H1 (cell line): ENCODE results near the gene ADD1. TPM values are rescaled to one million over a fixed set of nuclear protein-coding genes. Genes with fewer than 3 reads are reported as not detected.

Source experiments
- CTCF ChIA-PET: fragments of 300-600 bp; sonication (Branson Sonifier 250); formaldehyde crosslinking; loops from one replicate; lab custom pipeline; 2021; ENCODE audit not compliant: partially characterized antibody; lab: Charles Lee
- POLR2A ChIA-PET: fragments of 300-600 bp; sonication (Branson Sonifier 250); formaldehyde crosslinking; loops from one replicate; lab custom pipeline; 2021; ENCODE audit warnings: inconsistent platforms; ENCODE audit not compliant: partially characterized antibody; lab: Charles Lee
- DNase-seq, 2 experiments: peaks; one replicate each; pipeline versions ENCODE4 v3.0.0 to v3.0.0-alpha.2; 2010 to 2022; ENCODE audit warnings: low spot score in 2 of 2, low read depth in 1 of 2, mixed read lengths in 1 of 2
- FAIRE-seq: peaks from 2 replicates; lab custom pipeline; 2011; peaks lifted over from hg19 to GRCh38; lab: Jason Lieb, UNC
- H2AFZ ChIP-seq: 2 replicates; pipeline ENCODE4 v1.8.1; 2012; ENCODE audit warnings: low read length, inconsistent platforms
- H2AK5ac ChIP-seq: 2 replicates; pipeline ENCODE4 v1.6.1; 2013; ENCODE audit warnings: low read depth, low read length
- H2BK120ac ChIP-seq: replicated peaks from 2 replicates; pipeline ENCODE3; 2013; ENCODE audit warnings: low read depth, low read length, inconsistent platforms
- H2BK12ac ChIP-seq: 2 replicates; pipeline ENCODE4 v1.6.1; 2013; ENCODE audit warnings: low read depth, low read length
- H2BK15ac ChIP-seq: 2 replicates; pipeline ENCODE4 v1.6.1; 2013; ENCODE audit warnings: low read length
- H2BK20ac ChIP-seq: 2 replicates; pipeline ENCODE4 v1.6.1; 2013; ENCODE audit warnings: low read length
- H2BK5ac ChIP-seq: 2 replicates; pipeline ENCODE4 v1.6.1; 2013; ENCODE audit warnings: low read depth, low read length
- H3K14ac ChIP-seq: 2 replicates; pipeline ENCODE4 v1.6.1; 2013; ENCODE audit warnings: inconsistent platforms; ENCODE audit not compliant: insufficient read length
- H3K18ac ChIP-seq: 2 replicates; pipeline ENCODE4 v1.6.1; 2013; ENCODE audit warnings: low read length; ENCODE audit errors: extremely low read depth
- H3K23ac ChIP-seq: 2 replicates; pipeline ENCODE4 v1.6.1; 2013; ENCODE audit warnings: inconsistent platforms; ENCODE audit not compliant: insufficient read length
- H3K23me2 ChIP-seq: 2 replicates; pipeline ENCODE4 v1.6.1; 2013; ENCODE audit warnings: low read depth, low read length
- H3K27ac ChIP-seq: 2 replicates; pipeline ENCODE4 v1.6.1; 2011; ENCODE audit warnings: low read depth, low read length, inconsistent platforms
- H3K27me3 ChIP-seq, 4 experiments: replicated peaks in 1 of 4; 1 replicate in 1 of 4; 2 replicates in 3 of 4; pipeline versions ENCODE4 v1.6.1 to v1.8.1; 2011 to 2013; ENCODE audit warnings: low read length in 3 of 4, mild to moderate bottlenecking in 3 of 4, inconsistent platforms in 2 of 4, mixed read lengths in 2 of 4, moderate library complexity in 1 of 4; ENCODE audit not compliant: control insufficient read depth in 3 of 4, insufficient read depth in 3 of 4; ENCODE audit errors: extremely low read depth in 1 of 4
- H3K36me3 ChIP-seq, 4 experiments: 2 replicates each; pipeline versions ENCODE4 v1.6.1 to v1.8.1; 2011 to 2013; ENCODE audit warnings: mild to moderate bottlenecking in 4 of 4, low read length in 3 of 4, moderate library complexity in 2 of 4, control low read depth in 1 of 4, inconsistent platforms in 1 of 4; ENCODE audit not compliant: insufficient read depth in 4 of 4, control insufficient read depth in 2 of 4
- H3K4ac ChIP-seq: replicated peaks from 2 replicates; pipeline ENCODE3; 2013; ENCODE audit warnings: low read length, low read depth, mixed read lengths, inconsistent platforms; ENCODE audit not compliant: insufficient read length
- H3K4me1 ChIP-seq, 4 experiments: replicated peaks in 1 of 4; 1 replicate in 1 of 4; 2 replicates in 3 of 4; pipeline versions ENCODE4 v1.6.1 to v1.8.1; 2011 to 2013; ENCODE audit warnings: low read length in 3 of 4, inconsistent platforms in 2 of 4, mixed read lengths in 1 of 4; ENCODE audit not compliant: insufficient read depth in 4 of 4, control insufficient read depth in 3 of 4
- H3K4me2 ChIP-seq, 2 experiments: 2 replicates each; pipeline versions ENCODE4 v1.6.1 to v1.8.1; 2011 to 2013; ENCODE audit warnings: low read depth in 2 of 2, low read length in 2 of 2, control low read depth in 1 of 2, inconsistent platforms in 1 of 2, mild to moderate bottlenecking in 1 of 2; ENCODE audit not compliant: insufficient read depth in 1 of 2
- H3K4me3 ChIP-seq, 4 experiments: fragments of 200-600, 300-600 bp in 1 of 4; sonication (generic), shearing (Covaris generic), sonication (Bioruptor Twin) in 1 of 4; 2 replicates each; pipeline versions ENCODE4 v1.5.1 to v1.8.1; 2011 to 2016; ENCODE audit warnings: low read length in 4 of 4, low read depth in 3 of 4, control low read depth in 2 of 4, inconsistent platforms in 2 of 4, mild to moderate bottlenecking in 2 of 4, mixed read lengths in 1 of 4, moderate library complexity in 1 of 4; ENCODE audit not compliant: insufficient read depth in 2 of 4; ENCODE audit errors: extremely low read depth in 1 of 4
- H3K56ac ChIP-seq: replicated peaks from 2 replicates; pipeline ENCODE3; 2013; ENCODE audit warnings: low read depth, mild to moderate bottlenecking, mixed read lengths, low read length, inconsistent platforms; ENCODE audit not compliant: insufficient read length
- H3K79me1 ChIP-seq: 2 replicates; pipeline ENCODE4 v1.6.1; 2013; ENCODE audit warnings: low read depth, low read length, control low read depth
- H3K79me2 ChIP-seq, 2 experiments: 2 replicates each; pipeline versions ENCODE4 v1.6.1 to v1.8.1; 2012 to 2013; ENCODE audit warnings: low read length in 2 of 2, mild to moderate bottlenecking in 2 of 2, inconsistent platforms in 1 of 2; ENCODE audit not compliant: insufficient read depth in 2 of 2, control insufficient read depth in 1 of 2
- H3K9ac ChIP-seq, 4 experiments: replicated peaks in 1 of 4; 1 replicate in 1 of 4; 2 replicates in 3 of 4; pipeline versions ENCODE4 v1.6.1 to v1.8.1; 2011 to 2013; ENCODE audit warnings: low read depth in 3 of 4, low read length in 3 of 4, control low read depth in 2 of 4, mild to moderate bottlenecking in 2 of 4, moderate library complexity in 2 of 4, inconsistent platforms in 1 of 4; ENCODE audit errors: extremely low read depth in 1 of 4
- H3K9me3 ChIP-seq, 2 experiments: 2 replicates each; pipeline versions ENCODE4 v1.6.1 to v1.8.1; 2012 to 2013; ENCODE audit warnings: mild to moderate bottlenecking in 2 of 2, moderate library complexity in 2 of 2, control low read depth in 1 of 2, inconsistent platforms in 1 of 2, low read depth in 1 of 2, low read length in 1 of 2, mixed read lengths in 1 of 2; ENCODE audit not compliant: insufficient read depth in 2 of 2
- H4K20me1 ChIP-seq, 2 experiments: replicated peaks in 1 of 2; 2 replicates each; pipeline versions ENCODE3 to v1.8.1; 2011 to 2013; ENCODE audit warnings: inconsistent platforms in 2 of 2, low read length in 2 of 2, mild to moderate bottlenecking in 1 of 2; ENCODE audit not compliant: insufficient read depth in 2 of 2, control insufficient read depth in 1 of 2
- H4K5ac ChIP-seq: 2 replicates; pipeline ENCODE4 v1.6.1; 2013; ENCODE audit warnings: low read length, low read depth, mixed read lengths, inconsistent platforms; ENCODE audit not compliant: insufficient read length
- H4K8ac ChIP-seq: 2 replicates; pipeline ENCODE4 v1.8.0; 2013; ENCODE audit warnings: mild to moderate bottlenecking, moderate library complexity, low read length, inconsistent platforms; ENCODE audit not compliant: insufficient read depth; ENCODE audit errors: extremely low read depth
- H4K91ac ChIP-seq: replicated peaks from 2 replicates; pipeline ENCODE3; 2013; ENCODE audit warnings: low read length, mixed read lengths, inconsistent platforms; ENCODE audit not compliant: insufficient read length
- BCL11A ChIP-seq, 2 experiments: IDR thresholded peaks; one replicate each; pipeline ENCODE4 v1.6.1; 2011; ENCODE audit warnings: low read depth in 2 of 2, low read length in 2 of 2, mild to moderate bottlenecking in 2 of 2
- WGBS, 2 experiments: shearing (Covaris generic) in 1 of 2; methylation state at CpG; one replicate each; pipeline versions ENCODE4 v1.1.6 to v1.1.7; 2013 to 2015; ENCODE audit warnings: low lambda C conversion rate in 2 of 2, mixed read lengths in 2 of 2, inconsistent platforms in 1 of 2, low coverage in 1 of 2, missing lambda C conversion rate in 1 of 2; ENCODE audit not compliant: insufficient replicate concordance in 2 of 2, insufficient coverage in 1 of 2, insufficient read length in 1 of 2; ENCODE audit errors: extremely low coverage in 1 of 2, missing lambda C conversion rate in 1 of 2; 5-methylcytosine and 5-hydroxymethylcytosine counted together
- polyA plus RNA-seq, 7 experiments: library from polyadenylated mRNA; depleted of rRNA in 3 of 7; stranded (reverse) in 5 of 7; unstranded in 2 of 7; fragments of >200 nt in 5 of 7; fragments of 200-250 nt in 2 of 7; gene quantifications; 1 replicate in 5 of 7; 2 replicates in 1 of 7; 4 replicates in 1 of 7; pipeline versions ENCODE4 v1.2.1 to v1.2.3, GENCODE V29; 2011 to 2013; ENCODE audit warnings: missing spikeins in 2 of 7, mixed read lengths in 2 of 7
- total RNA-seq: library from RNA; stranded (reverse); fragmentation: NEBNext Ultra II Directional; extraction: Animal tissue kit (Norgen Biotek cat#: 25700); gene quantifications from 2 replicates; pipeline ENCODE4 v1.2.1, GENCODE V29; 2021

The ADD1 gene
- total and polyA plus RNA-seq, 2 of the 8 experiments (the other 6 are each of a cell fraction or from before 2014, with no cell fraction given): 113 to 143 TPM

GRCh38 chr4:2901186-2901585, 57.5 kb downstream of the ADD1 start:
- ChIA-PET POLR2A (interaction anchor here (0.6 kb wide), 1 partner anchor 316 kb away, joined by 3 read pairs; no protein-coding TSS in a partner anchor), CTCF (no interaction called here)
- Histone ChIP-seq H4K5ac (no peak overlapping the region), H3K36me3 (peaks cover 29 to 68% (median 38%) of the 10 kb centered on the region in 4 experiments), H3K23ac (no peak overlapping the region), H3K23me2 (no peaks in the 10 kb centered on the region), H3K4ac (no peak overlapping the region), H3K27me3 (no peaks in the 10 kb centered on the region), H2AFZ (no peak overlapping the region), H4K91ac (no peak overlapping the region), H4K20me1 (peaks cover 0 to 2% of the 10 kb centered on the region in 2 experiments), H2BK20ac (no peak overlapping the region), H3K79me1 (no peaks in the 10 kb centered on the region), H3K9ac (no peak overlapping the region), H3K9me3 (no peaks in the 10 kb centered on the region), H2BK15ac (no peak overlapping the region), H3K18ac (no peak overlapping the region), H2AK5ac (no peak overlapping the region), H3K4me2 (no peak overlapping the region), H3K4me3 (no peak overlapping the region), H4K8ac (no peak overlapping the region; the same call in 1 of the 2 replicates), H2BK5ac (no peak overlapping the region), H3K27ac (no peak overlapping the region), H3K56ac (no peak overlapping the region), H3K79me2 (no peaks in the 10 kb centered on the region), H2BK120ac (no peak overlapping the region), H2BK12ac (no peak overlapping the region), H3K4me1 (no peaks in the 10 kb centered on the region), H3K14ac (no peak overlapping the region)
- 91% methylated on average over 3 of the region's 3 CpGs; no CpG with 5 or more reads in 1 of the 2 experiments for WGBS, 2 experiments
- DNase-seq (no peak), FAIRE-seq (no peak)
- no peak for TF ChIP-seq BCL11A (IDR thresholded peaks at IDR 0.05; ENCODE audit: low read depth in 2 of 2, low read length in 2 of 2)
